Activated T-cell treated with anti-CD3 and anti-CD28 coated beads, Interleukin-2, amount 50 U/mL, for 72 hours (primary cell): ENCODE data around the gene MX2. TPM values are rescaled to one million over a fixed set of nuclear protein-coding genes. Genes with fewer than 3 reads are reported as not detected.
A peak's percentile ranks its signal among the peaks of the same experiment; 100 is the strongest.

Experiments
- ATAC-seq, 2 donors: fragments of 150-1000 bp; cut with Tn5 transposase; replicated peaks in 1 of 2; 2 replicates each; pipeline ENCODE4 v1.10.0; 2021; ENCODE audit warnings: moderate library complexity in 2 of 2, mild to moderate bottlenecking in 1 of 2
- DNase-seq, 2 donors: peaks; one replicate each; pipeline ENCODE4 v3.0.0; 2021 to 2022; ENCODE audit warnings: mixed read lengths in 1 of 2
- H3K27ac Mint-ChIP-seq: one replicate; pipeline ENCODE4 v1.8.0; 2022; ENCODE audit warnings: mild to moderate bottlenecking, moderate library complexity, mixed read lengths
- H3K27me3 Mint-ChIP-seq: one replicate; pipeline ENCODE4 v1.8.0; 2022; ENCODE audit warnings: low read depth, mixed read lengths
- H3K36me3 Mint-ChIP-seq, 2 donors: one replicate each; pipeline ENCODE4 v1.8.0; 2022; ENCODE audit warnings: mixed read lengths in 2 of 2, mild to moderate bottlenecking in 1 of 2; ENCODE audit not compliant: insufficient read depth in 2 of 2
- H3K4me1 Mint-ChIP-seq: one replicate; pipeline ENCODE4 v1.8.0; 2022; ENCODE audit warnings: low read depth, mixed read lengths
- H3K4me3 Mint-ChIP-seq, 2 donors: one replicate each; pipeline ENCODE4 v1.8.0; 2022; ENCODE audit warnings: mild to moderate bottlenecking in 2 of 2, mixed read lengths in 2 of 2, moderate library complexity in 2 of 2
- H3K9me3 Mint-ChIP-seq, 2 donors: one replicate each; pipeline ENCODE4 v1.8.0; 2022; ENCODE audit warnings: mixed read lengths in 2 of 2
- total RNA-seq, 2 donors: library from RNA; stranded (reverse); gene quantifications; one replicate each; pipeline ENCODE4 v1.2.3, GENCODE V29; 2022

MX2 gene
- total RNA-seq, 2 donors from 2014 or later: 30.1 to 47.9 TPM

DNA sequence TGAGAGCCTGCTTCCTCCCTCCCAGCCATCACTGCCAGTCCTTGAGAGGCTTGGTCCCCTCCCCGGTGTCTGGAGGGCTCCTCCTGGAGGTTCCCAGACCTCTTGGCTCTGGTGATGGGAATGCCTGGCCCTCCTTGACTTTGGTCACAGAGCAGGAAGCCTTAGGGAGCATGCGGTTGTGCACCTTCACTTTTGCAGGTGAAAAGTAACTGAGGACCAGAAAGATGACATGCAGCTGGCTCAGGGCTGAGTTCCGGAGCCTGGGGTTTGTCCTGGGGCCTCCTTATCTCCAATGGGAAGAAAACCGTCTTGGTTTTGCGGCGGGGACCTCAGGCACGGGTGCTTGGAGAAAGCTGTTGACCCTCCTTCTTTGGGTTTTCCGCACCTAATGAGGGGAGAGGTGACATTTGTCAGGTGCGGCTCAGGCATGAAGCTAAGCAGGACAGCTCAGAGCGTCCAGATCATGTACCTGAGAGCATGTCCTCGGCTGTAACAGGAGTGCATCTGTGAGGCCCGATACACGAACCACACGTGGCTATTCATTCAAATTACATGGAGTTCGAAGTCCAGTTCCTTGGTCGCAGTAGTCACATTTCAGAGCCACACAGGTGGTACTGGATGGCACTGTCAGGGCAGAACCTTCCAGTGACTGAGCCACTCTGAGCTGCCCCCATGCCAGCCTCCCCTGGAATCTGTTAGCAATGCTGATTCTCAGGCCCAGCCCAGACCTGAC, 608 bp upstream of the MX2 start:
- no peaks in the 10 kb centered on the region for H3K9me3 Mint-ChIP-seq
- peak overlapping the region; percentile 80 to 91 for H3K4me3 Mint-ChIP-seq
- peaks cover 0 to 4% of the 10 kb centered on the region in 2 donors for H3K36me3 Mint-ChIP-seq
- peaks cover 30% of the 10 kb centered on the region for H3K4me1 Mint-ChIP-seq
- DNase-seq (no peak), ATAC-seq (peak in 1 of 2 donors; percentile 3)
- no peaks in the 10 kb centered on the region for H3K27me3 Mint-ChIP-seq
- H3K27ac Mint-ChIP-seq: peak overlapping the region; percentile 85

DNA sequence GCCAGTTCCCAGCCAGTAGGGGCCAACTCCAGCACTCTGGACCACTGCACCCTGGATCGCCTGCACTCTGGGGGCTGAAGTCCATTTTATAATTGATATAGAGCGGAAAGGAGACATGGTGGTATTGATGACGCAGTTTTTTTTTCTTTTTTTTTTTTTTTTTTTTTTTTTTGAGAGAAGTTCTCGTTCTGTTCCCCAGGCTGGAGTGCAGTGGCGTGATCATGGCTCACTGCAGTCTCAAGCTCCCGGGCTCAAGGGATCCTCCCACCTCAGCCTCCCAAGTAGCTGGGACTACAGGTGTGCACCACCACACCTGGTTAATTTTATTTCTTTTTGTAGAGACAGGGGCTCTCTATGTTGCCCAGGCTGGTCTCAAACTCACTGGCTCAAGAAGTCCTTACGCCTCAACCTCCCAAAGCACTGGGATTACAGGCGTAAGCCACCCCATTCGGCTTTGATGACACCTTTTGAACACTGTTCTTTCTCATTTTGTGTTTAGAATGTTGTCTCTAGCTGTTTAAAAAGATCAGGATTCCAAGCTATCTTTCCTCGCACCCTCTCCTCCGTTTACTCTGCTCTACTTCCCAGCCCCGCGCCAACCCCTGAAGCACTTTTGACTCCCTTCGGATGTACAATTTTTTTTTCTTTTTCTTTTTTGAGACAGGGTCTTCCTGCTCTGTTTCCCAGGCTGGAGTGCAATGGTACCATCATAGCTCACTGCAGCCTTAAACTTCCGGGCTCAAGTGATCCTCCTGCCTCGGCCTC, 960 bp downstream of the MX2 start:
- ATAC-seq: peak in 1 of 2 donors; percentile 0
- peaks cover 40% of the 10 kb centered on the region for H3K4me1 Mint-ChIP-seq
- no peaks in the 10 kb centered on the region for H3K9me3 Mint-ChIP-seq
- H3K36me3 Mint-ChIP-seq: peaks cover 0 to 4% of the 10 kb centered on the region in 2 donors
- no peak for DNase-seq
- peak overlapping the region; percentile 87 for H3K27ac Mint-ChIP-seq
- H3K4me3 Mint-ChIP-seq: peak overlapping the region; percentile 80 to 91
- H3K27me3 Mint-ChIP-seq: no peaks in the 10 kb centered on the region

- no peak for ATAC-seq
- Mint-ChIP-seq H3K9me3 (no peaks in the 10 kb centered on the region), H3K27me3 (no peaks in the 10 kb centered on the region), H3K4me3 (peak overlapping the region; percentile 80 to 91), H3K36me3 (peaks cover 0 to 4% of the 10 kb centered on the region in 2 donors), H3K4me1 (peaks cover 47% of the 10 kb centered on the region), H3K27ac (peak overlapping the region; percentile 87)
- no peak for DNase-seq
Measured at GRCh38 chr21:41363370-41364270, 1.8 kb downstream of the MX2 start.

DNA sequence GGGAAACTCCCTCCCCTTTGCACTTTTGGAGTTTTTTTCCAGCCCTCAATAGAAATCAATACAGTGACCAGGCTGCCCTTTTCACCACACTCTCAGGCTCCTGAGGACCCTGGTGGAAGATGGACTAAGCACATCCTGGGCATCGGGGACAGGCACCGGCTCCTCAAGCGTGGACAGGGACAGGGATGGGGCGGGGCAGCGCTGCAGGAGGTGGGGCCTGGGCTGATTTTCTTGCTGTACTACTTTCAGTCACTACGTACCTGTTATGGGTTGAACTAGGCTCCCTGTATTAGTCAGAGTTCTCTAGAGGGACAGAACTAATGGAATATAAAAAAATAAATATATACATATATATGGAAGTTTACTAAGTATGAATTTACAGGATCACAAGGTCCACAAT, 2.5 kb downstream of the MX2 start:
- ATAC-seq: no peak
- H3K36me3 Mint-ChIP-seq: peaks cover 0 to 4% of the 10 kb centered on the region in 2 donors
- H3K9me3 Mint-ChIP-seq: no peaks in the 10 kb centered on the region
- H3K27me3 Mint-ChIP-seq: no peaks in the 10 kb centered on the region
- DNase-seq: no peak
- H3K27ac Mint-ChIP-seq: no peak overlapping the region
- H3K4me3 Mint-ChIP-seq: no peak overlapping the region
- peaks cover 53% of the 10 kb centered on the region for H3K4me1 Mint-ChIP-seq

GRCh38 chr21:41365377-41366107, 3.7 kb downstream of the MX2 start:
- H3K4me3 Mint-ChIP-seq: no peak overlapping the region

GRCh38 chr21:41366522-41367151, 4.8 kb downstream of the MX2 start:
- H3K4me1 Mint-ChIP-seq: peaks cover 70% of the 10 kb centered on the region
- H3K4me3 Mint-ChIP-seq: no peak overlapping the region
- DNase-seq (peak; percentile 14 to 21), ATAC-seq (no peak)
- no peak overlapping the region for H3K27ac Mint-ChIP-seq
- no peaks in the 10 kb centered on the region for H3K9me3 Mint-ChIP-seq
- no peaks in the 10 kb centered on the region for H3K27me3 Mint-ChIP-seq
- H3K36me3 Mint-ChIP-seq: peaks cover 4 to 7% of the 10 kb centered on the region in 2 donors

More at GRCh38 chr21:41365377-41366107, 3.7 kb downstream of the MX2 start:
- Mint-ChIP-seq H3K27me3 (no peaks in the 10 kb centered on the region), H3K9me3 (no peaks in the 10 kb centered on the region), H3K36me3 (peaks cover 2 to 4% of the 10 kb centered on the region in 2 donors), H3K27ac (no peak overlapping the region), H3K4me1 (peaks cover 62% of the 10 kb centered on the region)
- DNase-seq (no peak), ATAC-seq (no peak)

- Mint-ChIP-seq H3K4me1 (peaks cover 67% of the 10 kb centered on the region), H3K27ac (peak overlapping the region; percentile 4), H3K27me3 (no peaks in the 10 kb centered on the region), H3K4me3 (no peak overlapping the region), H3K9me3 (no peaks in the 10 kb centered on the region), H3K36me3 (peaks cover 4 to 7% of the 10 kb centered on the region in 2 donors)
- DNase-seq: no peak
- no peak for ATAC-seq
Measured at GRCh38 chr21:41367301-41367944, 5.6 kb downstream of the MX2 start.

DNA sequence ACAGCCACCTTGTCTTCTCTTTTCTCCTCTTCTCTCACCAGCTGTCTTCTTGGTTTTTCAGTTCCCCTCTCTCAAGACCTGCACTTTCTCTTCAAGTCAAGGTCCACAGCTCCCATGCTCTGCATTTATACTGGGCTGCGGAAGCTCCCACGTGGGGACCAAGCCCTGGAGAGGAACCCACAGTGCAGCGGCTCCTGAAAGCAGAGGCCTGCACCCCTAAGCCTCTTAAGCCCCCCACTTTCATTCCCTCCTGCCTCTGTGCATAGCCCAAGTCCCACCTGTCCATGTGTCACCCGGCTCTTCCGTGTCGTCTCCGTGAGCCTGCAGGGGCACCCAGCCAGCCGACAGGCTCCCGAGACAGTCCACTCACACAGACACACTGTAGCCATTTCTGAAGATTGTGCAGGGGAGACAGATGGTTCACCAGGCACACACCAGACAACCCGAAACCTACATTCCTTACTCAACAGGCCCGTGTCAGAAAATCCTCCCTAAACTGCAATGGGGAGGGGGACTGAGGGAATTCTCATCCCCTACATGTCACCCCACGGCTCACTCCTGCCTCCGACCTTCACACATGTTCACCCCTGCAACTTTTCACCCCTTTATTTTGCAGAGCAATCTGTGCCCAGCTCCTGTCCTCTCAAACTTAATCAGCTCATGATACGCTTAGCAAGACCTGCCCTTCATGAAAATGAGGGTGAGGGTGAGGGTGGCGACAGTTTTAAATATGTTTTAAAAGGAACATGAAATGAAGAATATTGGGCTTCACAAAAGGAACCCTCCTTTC, 6.3 kb downstream of the MX2 start:
- H3K36me3 Mint-ChIP-seq: peaks cover 4% of the 10 kb centered on the region in 2 donors
- H3K4me3 Mint-ChIP-seq: peak overlapping the region in 1 of 2 donors; percentile 81
- peak overlapping the region; percentile 70 for H3K27ac Mint-ChIP-seq
- ATAC-seq (no peak), DNase-seq (no peak)
- H3K4me1 Mint-ChIP-seq: peaks cover 60% of the 10 kb centered on the region
- H3K9me3 Mint-ChIP-seq: no peaks in the 10 kb centered on the region
- no peaks in the 10 kb centered on the region for H3K27me3 Mint-ChIP-seq

- Mint-ChIP-seq H3K9me3 (no peaks in the 10 kb centered on the region), H3K27me3 (no peaks in the 10 kb centered on the region), H3K27ac (peak overlapping the region; percentile 70), H3K4me3 (peak overlapping the region; percentile 81 to 91), H3K36me3 (peaks cover 3 to 4% of the 10 kb centered on the region in 2 donors), H3K4me1 (peaks cover 54% of the 10 kb centered on the region)
- no peak for DNase-seq
- ATAC-seq: no peak
Measured at GRCh38 chr21:41368735-41369104, 6.9 kb downstream of the MX2 start.

DNA sequence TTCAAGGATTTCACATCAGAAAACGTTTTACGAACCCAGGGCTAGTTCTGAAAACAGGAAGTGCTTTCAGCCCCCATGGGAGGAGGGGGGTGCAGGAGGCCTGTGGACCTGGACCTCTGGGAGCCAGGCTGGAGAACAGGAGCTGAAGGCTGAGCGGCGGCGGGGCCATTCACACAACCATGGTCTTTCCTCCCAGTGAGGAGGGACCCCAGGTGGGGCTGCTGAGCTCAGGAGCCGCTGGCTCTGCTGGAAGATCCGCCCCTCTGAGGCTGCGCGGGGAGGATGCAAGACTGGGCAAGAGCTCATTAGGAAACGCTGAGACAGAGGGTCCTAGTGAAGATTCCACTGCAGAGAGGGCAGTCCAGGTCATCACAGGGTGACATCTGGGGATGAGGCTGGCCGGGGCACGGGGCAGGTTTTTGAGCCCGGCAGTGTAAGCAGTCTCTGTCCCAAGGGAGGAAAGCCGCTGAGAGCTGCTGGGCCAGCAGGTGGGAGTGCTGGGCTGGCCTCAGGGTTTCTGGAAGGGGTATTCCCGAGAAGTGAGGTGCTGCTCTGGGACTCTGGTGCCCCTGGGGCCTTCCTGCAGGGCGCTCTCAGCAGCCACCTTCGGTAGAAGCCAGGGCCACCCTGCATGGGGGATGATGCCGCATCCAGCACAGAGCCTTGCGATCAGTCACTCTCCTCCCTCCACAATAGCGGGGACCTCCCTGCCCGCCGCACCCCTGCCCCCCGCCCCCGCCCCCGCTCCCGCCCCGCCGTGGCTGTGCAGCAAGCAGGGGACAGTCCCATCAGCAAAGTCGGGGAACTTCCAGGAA, 7.5 kb downstream of the MX2 start:
- H3K36me3 Mint-ChIP-seq: peaks cover 3 to 4% of the 10 kb centered on the region in 2 donors
- DNase-seq (peak; percentile 45 to 47), ATAC-seq (peak; percentile 68 to 74)
- peaks cover 48% of the 10 kb centered on the region for H3K4me1 Mint-ChIP-seq
- H3K4me3 Mint-ChIP-seq: peak overlapping the region; percentile 81 to 91
- H3K9me3 Mint-ChIP-seq: no peaks in the 10 kb centered on the region
- peak overlapping the region; percentile 83 for H3K27ac Mint-ChIP-seq
- no peaks in the 10 kb centered on the region for H3K27me3 Mint-ChIP-seq
